Hematopoietic multipotent progenitor cell treated with erythropoietin and hydrocortisone succinate and interleukin-3 and kit ligand, for 6 days (in vitro differentiated cells): ENCODE results near the gene DDX27.

Experiments
- DNase-seq: peaks from one replicate; pipeline ENCODE4 v3.0.0-alpha.2; 2015

The DDX27 gene

GRCh38 chr20:49292010-49292409 lies 72.8 kb downstream of the DDX27 start:
- no peak for DNase-seq

- DNase-seq = no peak
These were observed 73.9 kb downstream of the DDX27 start for GRCh38 chr20:49293122-49293521.
